ENCODE results near the gene SUSD1.

GRCh38 chr9:112170968-112171367 lies 4.1 kb downstream of the SUSD1 start:
- no peak for TF ChIP-seq CTCF (IDR thresholded peaks at IDR 0.05)
- TF ChIP-seq EP300 (IDR thresholded peaks at IDR 0.05): no peak
- TF ChIP-seq POLR2A (IDR thresholded peaks at IDR 0.05): no peak

Data from stomach (tissue), 4 donors.